Stimulated activated CD8-positive, alpha-beta memory T cell treated with anti-CD3 and anti-CD28 coated beads, Interleukin-2, amount 100 ng/mL, for 48 hours (primary cell): ENCODE data around the gene ERVMER34-1.

Experiments
- DNase-seq, 2 donors: peaks; one replicate each; pipeline ENCODE4 v3.0.0-alpha.2; 2020; ENCODE audit warnings: low read depth in 2 of 2

The ERVMER34-1 gene

GRCh38 chr4:52750819-52751486 is at the start of gene ERVMER34-1:
ERVMER34-1 (minus strand) TSS chr4:52751425; CDS start chr4:52745520, 5,905 bp downstream.
- no peak for DNase-seq

- DNase-seq, result no peak
These were observed 48.6 kb upstream of the ERVMER34-1 start for GRCh38 chr4:52799813-52800212.

DNA sequence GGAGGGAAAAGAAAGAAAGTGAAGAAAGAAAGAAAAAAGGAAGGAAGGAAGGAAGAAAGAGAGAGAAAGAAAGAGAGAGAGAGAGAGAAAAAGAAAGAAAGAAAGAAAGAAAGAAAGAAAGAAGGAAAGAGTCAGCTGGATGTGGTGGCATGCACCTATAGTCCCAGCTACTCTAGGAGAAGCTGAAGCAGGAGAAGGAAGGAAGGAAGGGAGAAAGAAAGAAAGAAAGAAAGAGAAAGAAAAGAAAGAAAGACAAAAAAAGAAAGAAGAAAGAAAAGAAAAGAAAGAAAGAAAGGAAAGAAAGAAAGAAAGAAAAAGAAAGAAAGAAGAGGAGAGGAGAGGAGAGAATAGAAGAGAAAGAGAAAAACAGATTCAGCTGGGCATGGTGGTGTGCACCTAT is 44.3 kb upstream of the ERVMER34-1 start:
- DNase-seq, result no peak

- no peak for DNase-seq
These were observed 40.7 kb upstream of the ERVMER34-1 start for GRCh38 chr4:52791936-52792335.

DNA sequence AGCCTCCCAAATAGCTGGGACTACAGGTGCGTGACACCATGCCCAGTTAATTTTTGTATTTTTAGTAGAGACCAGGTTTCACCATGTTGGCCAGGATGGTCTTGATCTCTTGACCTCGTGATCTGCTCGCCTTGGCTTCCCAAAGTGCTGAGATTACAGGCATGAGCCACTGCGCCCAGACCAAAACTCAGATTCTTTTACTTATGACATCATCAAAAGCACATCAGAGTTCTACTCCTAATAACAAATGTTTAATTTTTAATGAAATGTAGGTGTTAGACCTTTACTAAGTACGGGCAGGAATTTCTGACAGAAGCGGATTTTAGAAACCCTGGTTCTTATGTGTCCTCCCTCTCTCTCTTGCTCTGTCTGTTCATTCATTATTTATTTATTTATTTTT is 38.5 kb upstream of the ERVMER34-1 start:
- no peak for DNase-seq

- no peak for DNase-seq
These were observed 37.6 kb upstream of the ERVMER34-1 start for GRCh38 chr4:52788806-52789205.

DNA sequence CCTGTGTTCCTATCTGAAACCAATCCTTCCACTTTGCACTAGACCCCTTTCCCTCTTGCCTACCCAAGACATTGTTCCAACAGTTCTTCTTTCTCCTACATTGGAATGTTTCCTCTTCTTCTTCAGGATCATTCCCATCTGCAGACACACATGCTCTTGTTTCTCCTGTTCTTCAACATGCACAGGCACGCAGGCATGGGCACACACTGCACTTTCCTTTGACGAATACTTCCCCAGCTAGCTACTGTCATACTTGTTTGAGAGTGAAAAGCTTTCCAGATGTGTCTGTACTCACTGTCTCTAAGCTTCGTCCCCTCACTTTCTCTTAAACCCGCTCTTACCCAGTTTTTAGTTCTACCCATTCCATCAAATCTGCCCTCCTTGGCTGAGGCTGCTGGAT is 31.8 kb upstream of the ERVMER34-1 start:
- DNase-seq, result no peak

- no peak for DNase-seq
These were observed 29.6 kb upstream of the ERVMER34-1 start for GRCh38 chr4:52780617-52781354.

DNA sequence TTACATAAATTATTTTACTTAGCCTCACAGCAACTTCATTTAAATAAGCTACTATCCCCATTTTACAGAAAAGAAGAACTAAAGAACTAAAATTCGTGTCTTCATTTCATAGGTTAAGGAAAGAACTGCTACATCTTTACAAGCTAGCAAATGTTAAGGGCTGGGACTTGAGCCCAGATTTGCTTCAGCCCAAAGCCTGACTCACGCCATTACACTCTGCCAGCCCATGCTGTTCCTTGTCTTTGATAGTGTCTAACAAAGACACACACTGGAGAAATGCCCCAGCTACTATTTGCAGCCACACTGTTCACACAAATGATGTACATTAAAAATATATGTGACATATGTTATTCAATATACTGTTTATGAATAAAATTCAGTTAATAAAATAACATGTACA is 29.0 kb upstream of the ERVMER34-1 start:
- no peak for DNase-seq

DNA sequence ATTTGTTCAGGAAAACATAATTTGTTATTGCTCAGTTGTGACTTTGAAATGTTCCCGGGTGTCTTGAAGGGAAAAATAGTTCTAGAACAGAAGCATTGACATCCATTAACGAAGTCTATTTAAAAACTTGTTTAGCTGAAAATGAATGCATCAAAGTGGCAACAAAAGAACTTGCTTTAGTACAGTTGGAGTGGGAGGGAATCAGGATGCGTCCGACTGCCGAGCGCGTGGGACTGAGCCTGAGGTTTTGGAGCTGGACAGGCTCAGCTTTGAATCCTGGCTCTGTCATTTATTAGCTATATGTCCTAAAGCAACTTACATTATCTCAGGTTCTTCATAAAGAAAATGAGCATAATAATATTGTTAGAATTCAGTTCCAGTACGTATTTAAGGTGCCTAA is 9.0 kb upstream of the ERVMER34-1 start:
- no peak for DNase-seq

GRCh38 chr4:52755426-52755825 is 4.2 kb upstream of the ERVMER34-1 start:
- DNase-seq, result no peak

- no peak for DNase-seq
These were observed 1.7 kb upstream of the ERVMER34-1 start for GRCh38 chr4:52752936-52753335.

GRCh38 chr4:52751487-52751911 is 274 bp upstream of the ERVMER34-1 start:
- DNase-seq, result no peak

GRCh38 chr4:52750213-52750612 is 1.0 kb downstream of the ERVMER34-1 start:
- no peak for DNase-seq

- DNase-seq, result no peak
These were observed 2.8 kb downstream of the ERVMER34-1 start for GRCh38 chr4:52748432-52748831.

DNA sequence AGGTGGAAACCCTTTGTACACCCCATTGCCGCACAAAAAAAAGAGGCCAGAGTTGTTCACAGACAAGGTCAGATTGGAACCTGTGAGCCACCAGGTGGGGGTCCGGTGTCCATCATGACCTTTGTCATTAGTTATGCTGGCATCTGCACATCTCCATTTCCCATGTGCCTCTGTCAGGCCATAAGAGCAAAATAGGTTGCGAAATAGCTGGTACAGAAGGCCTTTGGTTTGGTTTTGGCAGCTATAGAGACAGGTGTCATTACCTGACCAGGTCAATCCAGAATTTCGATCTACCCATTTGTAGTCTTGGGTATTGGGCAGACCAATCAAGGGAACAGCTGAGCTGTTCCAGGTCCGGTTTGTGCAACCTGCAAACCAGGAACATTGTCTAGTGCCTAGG is 6.6 kb downstream of the ERVMER34-1 start:
- no peak for DNase-seq

DNA sequence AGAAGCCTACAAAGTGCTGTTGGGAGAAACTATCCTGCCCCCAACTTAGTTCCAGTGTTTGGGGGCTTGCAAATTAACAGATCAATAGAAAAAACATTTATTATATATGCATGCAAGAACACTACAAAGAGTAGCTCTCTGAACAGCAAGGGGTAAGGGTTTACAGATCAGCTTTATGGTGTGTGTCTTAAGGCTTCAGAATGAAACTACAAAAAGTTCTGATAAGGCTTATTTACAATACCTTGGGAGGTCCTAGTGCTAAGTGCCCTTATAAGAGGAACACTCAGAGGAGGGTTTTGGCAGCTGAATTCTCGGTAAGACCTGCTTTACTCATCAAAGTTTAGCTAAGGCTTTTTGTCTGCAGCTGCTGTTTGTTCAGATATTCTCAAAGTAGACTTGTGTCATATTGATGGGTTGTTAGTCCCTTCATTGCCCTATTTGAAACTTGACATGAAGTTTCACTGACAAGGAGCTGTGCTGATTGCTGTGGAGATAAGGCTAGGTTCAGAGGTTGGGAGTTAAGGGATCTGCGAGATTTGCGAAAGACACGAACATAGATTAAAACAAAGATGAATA is 7.7 kb downstream of the ERVMER34-1 start:
- DNase-seq, result no peak

GRCh38 chr4:52729586-52729985 is 21.6 kb downstream of the ERVMER34-1 start:
- DNase-seq, result no peak

GRCh38 chr4:52728691-52729240 is 22.5 kb downstream of the ERVMER34-1 start:
- no peak for DNase-seq

DNA sequence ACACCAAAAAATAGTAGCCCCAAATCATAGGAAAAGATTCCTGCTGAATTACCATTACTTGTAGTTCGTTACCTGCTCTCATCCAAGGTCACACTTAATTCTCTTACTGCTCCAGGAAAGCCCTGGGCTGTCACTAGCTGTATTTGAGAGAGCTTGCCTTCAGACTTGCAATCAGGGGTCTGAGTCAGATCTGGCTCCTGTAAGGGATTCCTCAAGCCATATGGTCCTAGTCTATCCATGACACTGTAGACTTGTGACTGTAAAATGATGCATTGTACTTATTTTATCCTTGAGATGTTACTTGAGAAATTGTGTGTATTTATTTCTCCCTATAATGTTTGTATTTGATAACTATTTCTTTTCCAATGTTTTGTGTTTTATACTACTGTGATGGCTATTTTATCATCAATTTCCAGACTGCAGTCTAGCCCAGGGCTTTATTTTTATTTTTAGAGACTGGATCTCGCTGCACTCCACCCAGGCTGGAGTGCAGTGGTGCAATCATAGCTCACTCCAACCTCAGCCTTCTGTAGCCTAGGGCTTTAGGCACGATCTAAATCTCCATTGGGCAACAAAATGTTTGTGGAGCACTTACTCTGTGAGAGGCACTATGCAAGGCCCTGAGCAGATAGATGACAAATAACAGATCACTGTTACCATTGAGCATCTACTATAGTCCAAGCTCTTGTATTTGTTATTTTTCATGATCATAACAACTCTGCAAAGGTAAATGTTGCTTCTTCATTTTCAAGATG is 24.2 kb downstream of the ERVMER34-1 start:
- no peak for DNase-seq

DNA sequence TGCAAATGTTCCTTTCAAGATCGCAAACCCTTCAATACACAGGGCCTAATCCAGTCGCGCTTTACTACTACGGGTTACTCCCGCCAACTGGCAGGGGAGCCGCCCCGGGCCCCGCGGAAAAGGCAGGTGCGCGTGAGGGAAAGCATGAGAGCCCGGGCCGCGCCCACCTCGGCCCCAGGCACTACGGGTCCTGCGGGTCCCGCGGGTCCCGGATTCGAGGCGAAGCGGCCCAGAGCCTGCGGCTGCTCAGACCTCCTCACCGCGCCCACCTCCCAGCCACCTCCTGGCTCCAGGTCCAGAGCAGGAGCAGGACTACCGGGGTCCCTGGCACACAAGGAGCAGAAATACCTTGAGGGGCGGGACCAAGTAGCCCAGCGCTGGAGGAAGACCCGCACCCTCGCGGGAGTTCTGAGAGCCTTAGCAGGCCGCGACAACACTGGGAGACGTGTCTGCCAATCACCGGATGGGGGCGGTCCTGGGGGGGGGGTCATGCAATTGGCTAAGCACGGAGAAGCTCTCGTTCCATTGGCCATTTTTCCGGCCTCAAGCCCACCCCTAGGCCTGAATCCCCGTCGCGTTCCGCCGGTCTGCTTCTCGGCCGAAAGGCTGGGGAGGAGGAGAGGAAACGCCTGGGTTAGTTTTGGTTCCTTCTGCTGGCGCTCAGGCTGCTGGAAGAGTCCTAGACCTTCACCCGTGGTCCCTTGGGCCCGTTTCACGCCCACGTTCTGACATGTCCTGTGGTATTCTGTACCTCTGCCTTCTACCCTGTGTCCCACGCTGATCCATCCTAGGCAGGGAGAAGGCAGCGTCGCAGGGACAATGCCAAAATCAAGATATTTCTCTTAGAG is 29.0 kb downstream of the ERVMER34-1 start:
- peak; percentile 80 to 81 for DNase-seq
